ENCODE measurements around the gene SPTBN1. TPM values are rescaled to one million over a fixed set of nuclear protein-coding genes. Genes with fewer than 3 reads are reported as not detected.

SPTBN1 gene
- total and polyA plus RNA-seq, 2 of the 4 experiments (the other 2 are of a cell fraction) = 49.1 to 241 TPM

DNA sequence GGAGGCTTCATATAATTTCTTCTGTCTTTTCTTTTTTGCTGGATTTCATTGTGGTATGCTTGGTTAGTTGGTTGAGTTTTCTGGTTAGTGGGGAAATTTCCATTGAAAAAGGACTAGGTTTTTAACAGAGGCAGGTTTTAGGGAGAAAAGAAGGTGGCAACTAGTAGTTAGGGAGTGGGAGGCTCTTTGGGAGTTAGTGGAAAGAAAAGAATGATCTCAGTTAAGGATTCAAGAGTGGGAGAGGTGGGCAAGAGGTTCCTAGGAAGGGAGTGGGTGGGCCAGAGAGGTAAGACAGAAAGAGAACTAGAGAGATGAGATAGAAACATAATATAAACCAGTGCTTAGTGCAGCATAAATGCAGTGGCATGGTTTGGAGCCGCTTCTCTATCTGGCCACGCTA is 96.9 kb downstream of the SPTBN1 start:
- Histone ChIP-seq H3K36me3 (ENCODE audit: control insufficient read depth, insufficient read depth, low read length) (no peaks in the 10 kb centered on the region), H3K4me1 (ENCODE audit: control insufficient read depth, insufficient read depth, low read length) (peaks cover 9% of the 10 kb centered on the region), H3K9me1 (ENCODE audit: insufficient read depth, low read length) (peaks cover 7% of the 10 kb centered on the region; the same call in 1 of the 2 replicates), H4K5ac (ENCODE audit: low read depth, low read length) (no peak overlapping the region), H4K91ac (ENCODE audit: insufficient read depth, low read depth, low read length) (no peak overlapping the region), H3K18ac (ENCODE audit: low read depth, low read length) (no peak overlapping the region), H2AK9ac (replicated peaks; ENCODE audit: low read depth, low read length, poor library complexity) (no peak overlapping the region), H2AK5ac (ENCODE audit: low read depth, low read length) (no peak overlapping the region), H2BK120ac (ENCODE audit: low read depth, low read length) (no peak overlapping the region), H3K9me3 (ENCODE audit: control insufficient read depth, insufficient read depth, low read length) (no peaks in the 10 kb centered on the region), H3K27ac (ENCODE audit: insufficient read depth, low read length) (no peak overlapping the region), H3K14ac (replicated peaks; ENCODE audit: low read depth, low read length) (no peak overlapping the region), H3K23ac (ENCODE audit: low read depth, low read length) (no peak overlapping the region), H3K9ac (ENCODE audit: low read depth, low read length) (no peak overlapping the region), H2BK15ac (ENCODE audit: low read depth, low read length) (no peak overlapping the region), H3K4me3 (ENCODE audit: insufficient read depth, low read depth, low read length) (no peak overlapping the region), H3K79me1 (ENCODE audit: low read depth in 1 of 2, low read length in 2 of 2) (peaks cover 10 to 78% of the 10 kb centered on the region in 2 experiments), H2BK5ac (ENCODE audit: low read depth, low read length, poor library complexity, severe bottlenecking) (no peak overlapping the region), H2AFZ (replicated peaks; ENCODE audit: low read length, poor library complexity) (no peak overlapping the region), H4K8ac (ENCODE audit: low read depth in 2 of 2, low read length in 2 of 2) (no peak overlapping the region), H3K4me2 (ENCODE audit: low read depth, low read length) (no peak overlapping the region), H3K56ac (ENCODE audit: extremely low read depth, insufficient read depth, low read length) (no peak overlapping the region), H4K20me1 (ENCODE audit: insufficient read depth, low read length) (peaks cover 44% of the 10 kb centered on the region; the same call in 1 of the 2 replicates), H3K27me3 (ENCODE audit: control insufficient read depth, insufficient read depth, low read length) (no peaks in the 10 kb centered on the region), H2BK20ac (ENCODE audit: low read depth, low read length) (no peak overlapping the region), H3K4ac (ENCODE audit: low read depth, low read length) (no peak overlapping the region)
- in situ Hi-C loops (cut with MboI; ENCODE audit: low sequenced_read_pairs) = no loop called here
- ChIA-PET POLR2A (ENCODE audit: unreplicated experiment) (no interaction called here), CTCF (interaction anchor here (0.9 kb wide), 1 partner anchor 23 kb away, joined by 3 read pairs; no protein-coding TSS in a partner anchor)
- no peak for ATAC-seq (ENCODE audit: low read depth)
- dilution Hi-C loops (cut with HindIII; ENCODE audit: low sequenced_read_pairs, unreplicated experiment) = no loop called here
- BruUV-seq (replicated peaks) = no TSS peak
- no peak for TF ChIP-seq RCOR1 (IDR thresholded peaks at IDR 0.05; ENCODE audit: insufficient replicate concordance, low read length)
- no peak for TF ChIP-seq CEBPB (IDR thresholded peaks at IDR 0.05; ENCODE audit: low read depth, low read length)
- TF ChIP-seq SMC3 (IDR thresholded peaks at IDR 0.05; ENCODE audit: low read depth, low read length) = no peak
- intact Hi-C loops (cut with micrococcal nuclease) = no loop called here
- no peak for DNase-seq
- WGBS, 2 experiments (ENCODE audit: extremely low coverage in 2 of 2, insufficient read length in 1 of 2) = 80% methylated on average over 1 of the region's 2 CpGs; no CpG with 5 or more reads in 1 of the 2 experiments

Data from IMR-90 (cell line).